ENCODE data around the gene SPATA2.

SPATA2 gene

GRCh38 chr20:49880724-49881445 is 34.4 kb downstream of the SPATA2 start:
- TF ChIP-seq, protein P1, sequence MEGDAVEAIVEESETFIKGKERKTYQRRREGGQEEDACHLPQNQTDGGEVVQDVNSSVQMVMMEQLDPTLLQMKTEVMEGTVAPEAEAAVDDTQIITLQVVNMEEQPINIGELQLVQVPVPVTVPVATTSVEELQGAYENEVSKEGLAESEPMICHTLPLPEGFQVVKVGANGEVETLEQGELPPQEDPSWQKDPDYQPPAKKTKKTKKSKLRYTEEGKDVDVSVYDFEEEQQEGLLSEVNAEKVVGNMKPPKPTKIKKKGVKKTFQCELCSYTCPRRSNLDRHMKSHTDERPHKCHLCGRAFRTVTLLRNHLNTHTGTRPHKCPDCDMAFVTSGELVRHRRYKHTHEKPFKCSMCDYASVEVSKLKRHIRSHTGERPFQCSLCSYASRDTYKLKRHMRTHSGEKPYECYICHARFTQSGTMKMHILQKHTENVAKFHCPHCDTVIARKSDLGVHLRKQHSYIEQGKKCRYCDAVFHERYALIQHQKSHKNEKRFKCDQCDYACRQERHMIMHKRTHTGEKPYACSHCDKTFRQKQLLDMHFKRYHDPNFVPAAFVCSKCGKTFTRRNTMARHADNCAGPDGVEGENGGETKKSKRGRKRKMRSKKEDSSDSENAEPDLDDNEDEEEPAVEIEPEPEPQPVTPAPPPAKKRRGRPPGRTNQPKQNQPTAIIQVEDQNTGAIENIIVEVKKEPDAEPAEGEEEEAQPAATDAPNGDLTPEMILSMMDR (IDR thresholded peaks at IDR 0.05; ENCODE audit: low read length, missing control alignments), result no peak
- DNase-seq (ENCODE audit: low read depth), result no peak
- H3K4me3 ChIP-seq (replicated peaks; ENCODE audit: low read depth, low read length), result no peak overlapping the region

DNA sequence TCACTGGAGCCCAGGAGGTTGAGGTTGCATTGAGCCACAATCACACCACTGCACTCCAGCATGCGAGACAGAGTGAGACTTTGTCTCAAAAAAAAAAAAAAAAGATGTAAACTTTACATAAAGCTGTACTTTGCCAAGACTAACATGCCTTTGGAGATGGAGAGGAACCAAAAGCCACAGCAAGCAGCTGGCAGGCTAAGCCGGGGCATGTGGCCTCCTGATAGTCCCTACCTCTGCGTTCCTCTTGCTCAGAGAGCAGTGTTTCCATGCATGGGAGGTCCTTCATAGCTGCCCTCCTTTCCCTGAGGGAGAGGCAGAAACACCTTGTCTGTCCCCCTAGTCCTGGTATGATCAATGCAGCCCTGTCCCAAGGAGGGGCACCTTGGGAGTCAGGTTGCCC is 35.2 kb downstream of the SPATA2 start:
- TF ChIP-seq, protein P1 (IDR thresholded peaks at IDR 0.05; ENCODE audit: low read length, missing control alignments), result no peak
- no peak overlapping the region for H3K4me3 ChIP-seq (replicated peaks; ENCODE audit: low read depth, low read length)
- DNase-seq (ENCODE audit: low read depth), result peak; percentile 24

GRCh38 chr20:49878977-49879376 is 36.4 kb downstream of the SPATA2 start:
- no peak overlapping the region for H3K4me3 ChIP-seq (replicated peaks; ENCODE audit: low read depth, low read length)
- TF ChIP-seq, protein P1 (IDR thresholded peaks at IDR 0.05; ENCODE audit: low read length, missing control alignments), result no peak
- no peak for DNase-seq (ENCODE audit: low read depth)

GRCh38 chr20:49877386-49877921 is 37.9 kb downstream of the SPATA2 start:
- H3K4me3 ChIP-seq (replicated peaks; ENCODE audit: low read depth, low read length), result no peak overlapping the region
- no peak for DNase-seq (ENCODE audit: low read depth)
- TF ChIP-seq, protein P1 (IDR thresholded peaks at IDR 0.05; ENCODE audit: low read length, missing control alignments), result no peak

DNA sequence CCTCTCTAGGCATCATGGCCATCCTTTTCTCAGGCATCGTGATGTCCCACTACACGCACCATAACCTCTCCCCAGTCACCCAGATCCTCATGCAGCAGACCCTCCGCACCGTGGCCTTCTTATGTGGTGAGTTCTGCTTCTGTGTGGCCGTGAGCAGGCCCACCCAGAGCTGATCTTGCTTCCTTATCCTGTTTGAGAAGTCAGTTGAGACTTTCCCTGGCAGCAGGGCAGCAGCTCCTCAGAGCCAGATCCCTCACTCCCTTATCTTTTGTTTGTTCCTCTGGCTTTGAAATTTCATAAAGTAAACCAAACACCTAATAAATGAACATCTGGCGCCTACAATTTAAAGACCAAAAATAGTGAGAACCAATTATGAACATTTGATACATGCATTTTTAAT is 40.6 kb downstream of the SPATA2 start:
- H3K4me3 ChIP-seq (replicated peaks; ENCODE audit: low read depth, low read length), result no peak overlapping the region
- no peak for DNase-seq (ENCODE audit: low read depth)
- TF ChIP-seq, protein P1 (IDR thresholded peaks at IDR 0.05; ENCODE audit: low read length, missing control alignments), result no peak

GRCh38 chr20:49872056-49872455 is 43.3 kb downstream of the SPATA2 start:
- no peak for DNase-seq (ENCODE audit: low read depth)
- no peak overlapping the region for H3K4me3 ChIP-seq (replicated peaks; ENCODE audit: low read depth, low read length)
- TF ChIP-seq, protein P1 (IDR thresholded peaks at IDR 0.05; ENCODE audit: low read length, missing control alignments), result no peak

Data from fibroblast of pulmonary artery (primary cell).